GM19395 (cell line): ENCODE measurements around the gene ETFA.
"Not testable (repeated sequence)": the region's sequence is repeated elsewhere in the genome, so short reads cannot be mapped to it uniquely, and the experiment has no call there.

Source experiments
- ATAC-seq: cut with Tn5 transposase; IDR thresholded peaks from one replicate; pipeline ENCODE4 v1.9.1; 2021; ENCODE audit warnings: mild to moderate bottlenecking, moderate library complexity; ENCODE audit not compliant: unreplicated experiment

Gene ETFA

GRCh38 chr15:76327191-76328105 lies 16.2 kb upstream of the ETFA start:
- no peak for ATAC-seq

- no peak for ATAC-seq
Measured at GRCh38 chr15:76325704-76326103, 14.4 kb upstream of the ETFA start.

GRCh38 chr15:76324066-76324465 lies 12.8 kb upstream of the ETFA start:
- ATAC-seq, result no peak

- ATAC-seq, result no peak
Measured at GRCh38 chr15:76321602-76322001, 10.3 kb upstream of the ETFA start.

GRCh38 chr15:76321171-76321570 lies 9.9 kb upstream of the ETFA start:
- ATAC-seq, result no peak

- no peak for ATAC-seq
Measured at GRCh38 chr15:76320012-76320411, 8.7 kb upstream of the ETFA start.

- no peak for ATAC-seq
Measured at GRCh38 chr15:76313731-76314130, 2.5 kb upstream of the ETFA start.

GRCh38 chr15:76313175-76313567 lies 1.9 kb upstream of the ETFA start:
- not testable (repeated sequence) for ATAC-seq

DNA sequence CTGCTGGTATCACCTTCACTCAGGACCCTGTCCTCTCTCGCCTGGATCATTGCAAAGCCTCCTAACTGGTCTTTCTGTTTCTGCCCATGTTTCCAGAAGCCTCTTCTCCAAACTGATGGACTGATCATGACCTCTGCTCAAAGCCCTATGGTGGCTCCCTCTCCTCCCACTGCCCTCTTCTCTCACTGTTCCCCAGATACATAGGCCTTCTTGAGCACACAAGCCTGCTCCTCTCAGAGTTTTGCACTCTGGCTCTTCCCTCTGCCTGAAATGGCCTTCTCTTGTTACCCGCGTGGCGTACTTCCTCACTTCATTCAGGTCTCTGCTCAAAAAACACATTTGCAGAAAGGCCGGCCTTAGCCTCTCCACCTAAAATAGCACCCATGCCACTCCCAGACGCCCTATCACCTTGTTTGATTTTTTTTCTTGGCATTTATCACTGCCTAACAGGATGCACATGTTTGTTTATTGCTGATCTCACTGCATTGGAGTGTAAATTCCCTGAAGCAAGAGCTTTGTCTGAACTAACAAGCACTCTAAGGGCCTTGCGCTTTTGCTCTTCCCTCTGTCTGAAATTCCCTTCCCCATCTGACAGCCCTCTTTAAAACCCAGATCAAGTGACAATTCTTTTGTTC lies 1.4 kb upstream of the ETFA start:
- no peak for ATAC-seq

DNA sequence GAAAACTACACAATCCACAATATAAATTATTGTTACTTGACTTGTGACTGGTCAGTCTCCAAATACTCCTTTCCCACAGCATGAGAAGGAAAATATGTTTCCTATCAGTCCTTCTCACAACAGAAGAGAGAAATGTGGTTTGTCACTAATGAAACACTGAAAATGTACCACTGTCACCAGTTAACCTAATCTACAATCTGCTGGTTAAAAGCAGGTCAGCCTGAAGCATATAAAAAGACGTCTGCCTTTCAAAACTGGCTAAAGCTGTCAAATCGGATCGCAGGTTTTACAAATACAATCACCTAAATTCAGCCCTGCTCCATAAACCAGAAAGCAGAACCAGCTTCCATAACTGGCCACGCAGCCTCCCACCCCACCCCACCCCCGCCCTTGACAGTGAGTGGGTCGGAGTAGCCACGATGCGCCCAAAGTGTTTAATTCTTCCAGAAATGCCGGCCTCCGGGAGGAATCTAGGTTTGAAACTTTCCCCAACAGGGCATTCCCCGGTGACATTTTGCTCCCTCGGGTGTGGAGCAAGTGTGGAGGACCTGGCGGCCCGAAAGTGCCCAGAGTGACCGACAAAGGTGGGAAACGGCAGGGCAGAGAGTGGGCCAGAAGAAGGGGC lies 682 bp downstream of the ETFA start:
- peak; percentile 27 for ATAC-seq

GRCh38 chr15:76309601-76310330 lies 1.5 kb downstream of the ETFA start:
- no peak for ATAC-seq

GRCh38 chr15:76303909-76304308 lies 7.4 kb downstream of the ETFA start:
- no peak for ATAC-seq

DNA sequence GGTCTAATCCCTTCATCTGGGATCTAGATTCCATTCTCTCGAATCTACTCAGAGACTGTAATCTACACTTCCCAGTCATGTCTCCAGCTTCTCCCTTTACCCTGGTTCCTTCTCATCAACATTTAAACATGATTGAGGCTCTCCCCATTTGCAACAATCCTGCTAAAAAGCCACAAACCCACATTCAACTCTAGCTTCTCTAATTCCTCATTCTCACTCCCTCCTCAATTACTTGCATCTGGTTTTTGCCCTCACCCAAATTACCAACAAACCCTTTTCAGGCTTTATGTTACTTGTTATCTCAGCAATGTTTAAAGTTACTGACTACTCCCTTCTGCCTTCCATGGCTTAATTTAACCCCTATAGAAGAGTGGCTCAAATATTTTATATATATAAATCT lies 11.5 kb downstream of the ETFA start:
- no peak for ATAC-seq

DNA sequence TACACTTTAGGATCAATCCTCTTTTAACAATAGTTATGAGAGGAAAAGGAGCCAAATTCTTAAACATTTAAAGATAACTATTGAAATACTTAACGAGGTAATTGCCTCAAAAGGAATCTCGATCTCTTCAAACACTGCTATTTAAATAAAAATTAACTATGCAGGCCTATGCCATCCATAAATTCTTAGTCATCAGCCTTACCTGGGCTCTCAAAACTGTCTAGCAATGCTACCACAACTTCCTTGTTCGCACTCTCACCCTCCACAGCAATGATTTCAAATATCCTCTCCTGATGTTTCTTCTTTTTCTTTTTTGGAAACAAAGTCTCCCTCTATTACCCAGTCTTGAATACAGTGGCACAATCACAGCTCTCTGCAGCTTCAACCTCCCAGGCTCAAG lies 12.3 kb downstream of the ETFA start:
- no peak for ATAC-seq

- ATAC-seq, result not testable (repeated sequence)
Measured at GRCh38 chr15:76297951-76298350, 13.3 kb downstream of the ETFA start.

- no peak for ATAC-seq
Measured at GRCh38 chr15:76296849-76297248, 14.4 kb downstream of the ETFA start.

DNA sequence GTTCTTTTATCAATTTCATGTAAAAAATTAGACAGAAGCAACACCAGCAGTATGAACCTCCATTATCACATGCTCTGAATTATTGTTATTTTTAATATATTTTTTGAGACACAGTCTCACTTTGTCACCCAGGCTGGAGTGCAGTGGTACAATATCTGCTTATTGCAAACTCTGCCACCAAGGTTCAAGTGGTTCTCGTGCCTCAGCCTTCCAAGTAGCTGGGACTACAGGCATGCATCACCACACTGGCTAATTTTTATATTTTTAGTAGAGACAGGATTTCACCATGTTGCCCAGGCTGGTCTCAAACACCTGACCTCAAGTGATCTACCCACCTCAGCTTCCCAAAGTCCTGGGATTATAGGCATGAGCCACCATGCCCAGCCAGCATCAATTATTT lies 16.8 kb downstream of the ETFA start:
- not testable (repeated sequence) for ATAC-seq

- no peak for ATAC-seq
Measured at GRCh38 chr15:76293361-76293760, 17.9 kb downstream of the ETFA start.

DNA sequence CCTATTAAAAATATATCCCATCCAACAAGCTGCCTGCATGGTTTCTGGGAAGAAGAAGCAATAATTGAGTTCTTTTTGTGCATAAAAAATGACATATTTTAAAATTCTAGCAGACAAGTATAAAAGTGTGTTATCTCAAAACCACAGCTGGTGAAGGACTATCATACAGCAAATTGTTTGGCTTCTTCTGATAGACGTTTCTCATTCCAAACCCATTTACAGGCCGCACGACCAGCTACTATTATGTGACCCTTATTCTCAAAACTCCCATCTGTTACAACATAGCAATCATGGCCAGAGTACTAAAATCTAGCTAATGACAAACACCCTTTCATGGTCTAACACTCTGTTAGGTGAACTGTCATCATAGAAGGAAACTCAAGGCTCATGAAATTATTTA lies 21.7 kb downstream of the ETFA start:
- ATAC-seq, result no peak

GRCh38 chr15:76286271-76286879 lies 24.9 kb downstream of the ETFA start:
- peak; percentile 67 for ATAC-seq
